DMS79 (cell line): ENCODE results near the gene RBM44.
"Not testable (repeated sequence)": the region's sequence is repeated elsewhere in the genome, so short reads cannot be mapped to it uniquely, and the experiment has no call there.

Experiments used
- DNase-seq: peaks from one replicate; lab custom pipeline; 2025; lab: John Stamatoyannopoulos, UW

RBM44 gene

GRCh38 chr2:237798236-237799059 is at the start of gene RBM44:
TSS of gene RBM44 (plus strand) at chr2:237798779. CDS start at chr2:237813610, 14,831 bp downstream.
- DNase-seq, result no peak

- no peak for DNase-seq
These were observed 49.6 kb upstream of the RBM44 start for GRCh38 chr2:237749002-237749401.

GRCh38 chr2:237749961-237750360 is 48.6 kb upstream of the RBM44 start:
- no peak for DNase-seq

- not testable (repeated sequence) for DNase-seq
These were observed 48.1 kb upstream of the RBM44 start for GRCh38 chr2:237750441-237750840.

GRCh38 chr2:237752761-237753165 is 45.8 kb upstream of the RBM44 start:
- DNase-seq, result no peak

GRCh38 chr2:237754182-237754581 is 44.4 kb upstream of the RBM44 start:
- DNase-seq, result no peak

- DNase-seq, result no peak
These were observed 43.8 kb upstream of the RBM44 start for GRCh38 chr2:237754626-237755248.

GRCh38 chr2:237757616-237758015 is 41.0 kb upstream of the RBM44 start:
- no peak for DNase-seq

GRCh38 chr2:237758185-237758584 is 40.4 kb upstream of the RBM44 start:
- DNase-seq, result no peak

GRCh38 chr2:237759176-237759575 is 39.4 kb upstream of the RBM44 start:
- no peak for DNase-seq

- DNase-seq, result no peak
These were observed 37.8 kb upstream of the RBM44 start for GRCh38 chr2:237760506-237761502.

GRCh38 chr2:237762291-237763182 is 36.0 kb upstream of the RBM44 start:
- DNase-seq, result not testable (repeated sequence)

GRCh38 chr2:237763812-237764211 is 34.8 kb upstream of the RBM44 start:
- no peak for DNase-seq

GRCh38 chr2:237765122-237765521 is 33.5 kb upstream of the RBM44 start:
- DNase-seq, result not testable (repeated sequence)

GRCh38 chr2:237765875-237766274 is 32.7 kb upstream of the RBM44 start:
- no peak for DNase-seq

GRCh38 chr2:237766340-237766739 is 32.2 kb upstream of the RBM44 start:
- DNase-seq, result no peak

GRCh38 chr2:237772513-237772912 is 26.1 kb upstream of the RBM44 start:
- DNase-seq, result no peak

- no peak for DNase-seq
These were observed 24.8 kb upstream of the RBM44 start for GRCh38 chr2:237773826-237774225.

- no peak for DNase-seq
These were observed 23.6 kb upstream of the RBM44 start for GRCh38 chr2:237774811-237775553.

GRCh38 chr2:237779521-237779920 is 19.1 kb upstream of the RBM44 start:
- DNase-seq, result no peak
